Skeletal muscle tissue (tissue), 4 donors: ENCODE data around the gene FOXP2. TPM values are rescaled to one million over a fixed set of nuclear protein-coding genes. Genes with fewer than 3 reads are reported as not detected.

Experiments
- H3K27ac ChIP-seq: one replicate; pipeline ENCODE4 v1.7.0; 2013; ENCODE audit warnings: mild to moderate bottlenecking, low read depth, low read length, inconsistent platforms
- H3K27me3 ChIP-seq, 3 donors: one replicate each; pipeline ENCODE4 v1.7.0; 2013; ENCODE audit warnings: low read length in 3 of 3; ENCODE audit not compliant: control insufficient read depth in 3 of 3, insufficient read depth in 3 of 3
- H3K36me3 ChIP-seq, 3 donors: one replicate each; pipeline ENCODE4 v1.7.0; 2013; ENCODE audit warnings: low read length in 3 of 3; ENCODE audit not compliant: control insufficient read depth in 3 of 3, insufficient read depth in 3 of 3
- H3K4me1 ChIP-seq, 3 donors: one replicate each; pipeline ENCODE4 v1.7.0; 2013; ENCODE audit warnings: low read length in 3 of 3, mild to moderate bottlenecking in 3 of 3; ENCODE audit not compliant: control insufficient read depth in 3 of 3, insufficient read depth in 3 of 3
- H3K4me3 ChIP-seq, 3 donors: one replicate each; pipeline ENCODE4 v1.7.0; 2013; ENCODE audit warnings: low read length in 3 of 3
- H3K9ac ChIP-seq, 3 donors: one replicate each; pipeline ENCODE4 v1.7.0; 2013; ENCODE audit warnings: low read length in 3 of 3, mild to moderate bottlenecking in 3 of 3, moderate library complexity in 2 of 3, low read depth in 1 of 3
- H3K9me3 ChIP-seq, 3 donors: one replicate each; pipeline ENCODE4 v1.7.0; 2013; ENCODE audit warnings: low read length in 3 of 3; ENCODE audit not compliant: control insufficient read depth in 3 of 3
- total RNA-seq: library from RNA; depleted of rRNA; stranded (reverse); fragments of >200 nt; gene quantifications from one replicate; pipeline ENCODE4 v1.2.3, GENCODE V29; 2014
- donor health status: Osteomylitis.

The FOXP2 gene
- total RNA-seq, 1 donor from 2014 or later, result 10.4 TPM

- no peaks in the 10 kb centered on the region for H3K9me3 ChIP-seq
- no peaks in the 10 kb centered on the region for H3K27me3 ChIP-seq
- no peaks in the 10 kb centered on the region for H3K36me3 ChIP-seq
- no peak overlapping the region for H3K4me3 ChIP-seq
- H3K27ac ChIP-seq, result no peak overlapping the region
- no peaks in the 10 kb centered on the region for H3K4me1 ChIP-seq
- no peak overlapping the region for H3K9ac ChIP-seq
Measured at GRCh38 chr7:114645451-114645850, 230.8 kb downstream of the FOXP2 start.

GRCh38 chr7:114647518-114647917 is 232.9 kb downstream of the FOXP2 start:
- Histone ChIP-seq H3K4me1 (no peaks in the 10 kb centered on the region), H3K27ac (no peak overlapping the region), H3K9me3 (no peaks in the 10 kb centered on the region), H3K9ac (no peak overlapping the region), H3K4me3 (no peak overlapping the region), H3K27me3 (no peaks in the 10 kb centered on the region), H3K36me3 (no peaks in the 10 kb centered on the region)

GRCh38 chr7:114648117-114648516 is 233.5 kb downstream of the FOXP2 start:
- H3K4me3 ChIP-seq, result no peak overlapping the region
- no peaks in the 10 kb centered on the region for H3K4me1 ChIP-seq
- no peak overlapping the region for H3K27ac ChIP-seq
- no peaks in the 10 kb centered on the region for H3K27me3 ChIP-seq
- H3K9me3 ChIP-seq, result no peaks in the 10 kb centered on the region
- no peaks in the 10 kb centered on the region for H3K36me3 ChIP-seq
- no peak overlapping the region for H3K9ac ChIP-seq

GRCh38 chr7:114648680-114649079 is 234.1 kb downstream of the FOXP2 start:
- Histone ChIP-seq H3K36me3 (no peaks in the 10 kb centered on the region), H3K4me3 (no peak overlapping the region), H3K9me3 (no peaks in the 10 kb centered on the region), H3K27ac (no peak overlapping the region), H3K4me1 (no peaks in the 10 kb centered on the region), H3K27me3 (no peaks in the 10 kb centered on the region), H3K9ac (no peak overlapping the region)

- Histone ChIP-seq H3K36me3 (no peaks in the 10 kb centered on the region), H3K27ac (no peak overlapping the region), H3K4me3 (no peak overlapping the region), H3K4me1 (no peaks in the 10 kb centered on the region), H3K9ac (no peak overlapping the region), H3K27me3 (no peaks in the 10 kb centered on the region), H3K9me3 (no peaks in the 10 kb centered on the region)
Measured at GRCh38 chr7:114649689-114650088, 235.1 kb downstream of the FOXP2 start.

GRCh38 chr7:114650491-114650890 is 235.9 kb downstream of the FOXP2 start:
- Histone ChIP-seq H3K9me3 (no peaks in the 10 kb centered on the region), H3K4me1 (no peaks in the 10 kb centered on the region), H3K36me3 (no peaks in the 10 kb centered on the region), H3K9ac (no peak overlapping the region), H3K27me3 (no peaks in the 10 kb centered on the region), H3K27ac (no peak overlapping the region), H3K4me3 (no peak overlapping the region)

- no peaks in the 10 kb centered on the region for H3K27me3 ChIP-seq
- H3K36me3 ChIP-seq, result no peaks in the 10 kb centered on the region
- H3K4me3 ChIP-seq, result no peak overlapping the region
- H3K27ac ChIP-seq, result no peak overlapping the region
- no peaks in the 10 kb centered on the region for H3K4me1 ChIP-seq
- H3K9ac ChIP-seq, result no peak overlapping the region
- no peaks in the 10 kb centered on the region for H3K9me3 ChIP-seq
Measured at GRCh38 chr7:114652041-114652440, 237.4 kb downstream of the FOXP2 start.

GRCh38 chr7:114653364-114654088 is 238.9 kb downstream of the FOXP2 start:
- no peaks in the 10 kb centered on the region for H3K4me1 ChIP-seq
- H3K9me3 ChIP-seq, result no peaks in the 10 kb centered on the region
- no peaks in the 10 kb centered on the region for H3K27me3 ChIP-seq
- no peak overlapping the region for H3K9ac ChIP-seq
- H3K36me3 ChIP-seq, result no peaks in the 10 kb centered on the region
- H3K4me3 ChIP-seq, result no peak overlapping the region
- no peak overlapping the region for H3K27ac ChIP-seq

GRCh38 chr7:114656466-114656865 is 241.9 kb downstream of the FOXP2 start:
- Histone ChIP-seq H3K4me3 (no peak overlapping the region), H3K4me1 (no peaks in the 10 kb centered on the region), H3K9ac (no peak overlapping the region), H3K36me3 (no peaks in the 10 kb centered on the region), H3K9me3 (no peaks in the 10 kb centered on the region), H3K27ac (no peak overlapping the region), H3K27me3 (no peaks in the 10 kb centered on the region)

- Histone ChIP-seq H3K9ac (no peak overlapping the region), H3K36me3 (no peaks in the 10 kb centered on the region), H3K9me3 (no peaks in the 10 kb centered on the region), H3K27me3 (no peaks in the 10 kb centered on the region), H3K27ac (no peak overlapping the region), H3K4me3 (no peak overlapping the region), H3K4me1 (no peaks in the 10 kb centered on the region)
Measured at GRCh38 chr7:114657279-114657678, 242.7 kb downstream of the FOXP2 start.
